ENCODE measurements around the gene GRAMD1B. TPM values are rescaled to one million over a fixed set of nuclear protein-coding genes. Genes with fewer than 3 reads are reported as not detected.

The GRAMD1B gene
- total RNA-seq, 2 donors from 2014 or later, result 28.8 to 39.6 TPM

DNA sequence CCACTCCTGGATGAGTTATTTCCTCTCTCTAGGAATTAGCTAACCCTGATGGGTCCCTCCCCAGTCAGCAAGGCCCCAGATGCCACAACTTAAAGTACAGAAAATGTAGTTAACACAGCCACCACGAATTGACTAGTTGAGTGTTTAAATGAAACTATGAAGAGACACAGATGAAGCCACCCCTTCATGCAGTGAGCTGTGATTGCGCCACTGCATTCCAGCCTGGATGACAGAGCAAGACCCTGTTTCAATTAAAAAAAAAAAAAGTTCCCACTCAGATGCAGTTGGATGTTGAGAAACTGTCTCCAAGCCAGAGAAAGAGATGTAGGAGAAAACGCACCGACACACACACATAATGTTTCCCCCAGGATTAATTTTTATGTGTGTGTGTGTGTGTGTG lies 171.1 kb downstream of the GRAMD1B start:
- H3K4me1 ChIP-seq (ENCODE audit: control insufficient read depth, insufficient read depth, low read length), result no peaks in the 10 kb centered on the region
- Mint-ChIP-seq H3K36me3 (ENCODE audit: low read depth) (peaks cover 37% of the 10 kb centered on the region), H3K9me3 (no peaks in the 10 kb centered on the region), H3K27me3 (ENCODE audit: insufficient read depth) (no peaks in the 10 kb centered on the region), H3K27ac (no peak overlapping the region), H3K4me1 (no peaks in the 10 kb centered on the region), H3K4me3 (no peak overlapping the region)
- H3K36me3 ChIP-seq (ENCODE audit: control insufficient read depth, insufficient read depth, low read length), result peaks cover 93% of the 10 kb centered on the region
- WGBS, 2 experiments (ENCODE audit: insufficient coverage in 1 of 2, insufficient read length in 1 of 2), result 94% methylated on average over 2 of the region's 4 CpGs
- no peaks in the 10 kb centered on the region for H3K27me3 ChIP-seq (ENCODE audit: control insufficient read depth, insufficient read depth, low read length, poor library complexity, severe bottlenecking)
- H3K9me3 ChIP-seq (ENCODE audit: control insufficient read depth, low read length), result no peaks in the 10 kb centered on the region
- no peak overlapping the region for H3K27ac ChIP-seq (ENCODE audit: low read depth, low read length)
- H3K4me3 ChIP-seq (ENCODE audit: low read length), result no peak overlapping the region
- no peak for DNase-seq
- H3K9ac ChIP-seq (ENCODE audit: extremely low read depth, low read length, poor library complexity, severe bottlenecking), result no peak overlapping the region
- TF ChIP-seq, protein P1, sequence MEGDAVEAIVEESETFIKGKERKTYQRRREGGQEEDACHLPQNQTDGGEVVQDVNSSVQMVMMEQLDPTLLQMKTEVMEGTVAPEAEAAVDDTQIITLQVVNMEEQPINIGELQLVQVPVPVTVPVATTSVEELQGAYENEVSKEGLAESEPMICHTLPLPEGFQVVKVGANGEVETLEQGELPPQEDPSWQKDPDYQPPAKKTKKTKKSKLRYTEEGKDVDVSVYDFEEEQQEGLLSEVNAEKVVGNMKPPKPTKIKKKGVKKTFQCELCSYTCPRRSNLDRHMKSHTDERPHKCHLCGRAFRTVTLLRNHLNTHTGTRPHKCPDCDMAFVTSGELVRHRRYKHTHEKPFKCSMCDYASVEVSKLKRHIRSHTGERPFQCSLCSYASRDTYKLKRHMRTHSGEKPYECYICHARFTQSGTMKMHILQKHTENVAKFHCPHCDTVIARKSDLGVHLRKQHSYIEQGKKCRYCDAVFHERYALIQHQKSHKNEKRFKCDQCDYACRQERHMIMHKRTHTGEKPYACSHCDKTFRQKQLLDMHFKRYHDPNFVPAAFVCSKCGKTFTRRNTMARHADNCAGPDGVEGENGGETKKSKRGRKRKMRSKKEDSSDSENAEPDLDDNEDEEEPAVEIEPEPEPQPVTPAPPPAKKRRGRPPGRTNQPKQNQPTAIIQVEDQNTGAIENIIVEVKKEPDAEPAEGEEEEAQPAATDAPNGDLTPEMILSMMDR (conservative IDR thresholded peaks at IDR 0.05), result no peak

DNA sequence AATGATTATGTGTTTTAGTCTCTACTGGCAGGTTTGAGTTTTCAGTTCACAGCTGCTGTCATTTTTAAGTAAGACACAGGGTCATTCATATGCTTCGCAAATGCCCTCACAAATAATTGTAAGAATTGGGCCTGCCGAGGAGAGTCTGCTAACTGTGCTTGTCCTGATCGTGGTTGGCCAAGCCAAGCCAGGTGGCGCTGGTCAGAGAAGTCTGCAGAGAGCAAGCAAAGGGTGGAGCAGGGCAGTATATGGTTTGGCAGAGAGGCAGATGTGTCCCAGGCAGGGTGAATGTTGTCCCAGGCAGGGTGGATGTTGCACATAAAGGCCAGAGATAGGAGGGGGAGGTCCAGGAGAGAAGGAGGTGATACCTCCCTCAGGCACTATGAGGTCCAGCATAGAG lies 171.7 kb downstream of the GRAMD1B start:
- H3K4me1 Mint-ChIP-seq, result peaks cover 2% of the 10 kb centered on the region
- DNase-seq, result no peak
- no peak overlapping the region for H3K4me3 Mint-ChIP-seq
- TF ChIP-seq, protein P1 (conservative IDR thresholded peaks at IDR 0.05), result peak; percentile 31
- WGBS, 2 experiments (ENCODE audit: insufficient coverage in 1 of 2, insufficient read length in 1 of 2), result 90 to 100% methylated on average over 2 to 4 of the region's 4 CpGs
- Histone ChIP-seq H3K27me3 (ENCODE audit: control insufficient read depth, insufficient read depth, low read length, poor library complexity, severe bottlenecking) (no peaks in the 10 kb centered on the region), H3K9ac (ENCODE audit: extremely low read depth, low read length, poor library complexity, severe bottlenecking) (no peak overlapping the region), H3K4me3 (ENCODE audit: low read length) (no peak overlapping the region), H3K36me3 (ENCODE audit: control insufficient read depth, insufficient read depth, low read length) (peaks cover 94% of the 10 kb centered on the region), H3K4me1 (ENCODE audit: control insufficient read depth, insufficient read depth, low read length) (no peaks in the 10 kb centered on the region), H3K27ac (ENCODE audit: low read depth, low read length) (no peak overlapping the region), H3K9me3 (ENCODE audit: control insufficient read depth, low read length) (no peaks in the 10 kb centered on the region)
- H3K27me3 Mint-ChIP-seq (ENCODE audit: insufficient read depth), result no peaks in the 10 kb centered on the region
- no peaks in the 10 kb centered on the region for H3K9me3 Mint-ChIP-seq
- H3K36me3 Mint-ChIP-seq (ENCODE audit: low read depth), result peaks cover 39% of the 10 kb centered on the region
- no peak overlapping the region for H3K27ac Mint-ChIP-seq

DNA sequence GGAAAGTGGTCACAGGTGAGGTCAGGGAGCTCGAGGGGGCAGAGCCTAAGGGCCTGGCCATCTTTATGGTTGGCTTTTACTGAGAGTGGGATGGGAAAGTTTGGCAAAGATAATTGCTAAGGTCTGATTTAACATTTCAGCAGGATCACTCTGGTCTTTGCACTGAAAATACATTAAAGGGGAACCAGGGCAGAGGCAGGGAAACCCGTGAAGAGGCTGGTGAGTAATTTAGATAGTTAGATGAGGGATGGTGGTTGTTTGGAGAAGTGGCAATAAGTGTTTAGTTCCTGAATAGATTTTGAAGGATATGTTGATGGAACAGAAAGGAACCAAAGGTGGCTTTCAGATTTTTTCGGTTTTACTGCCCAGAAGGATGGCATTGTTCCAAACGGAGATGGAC lies 173.6 kb downstream of the GRAMD1B start:
- Mint-ChIP-seq H3K27me3 (ENCODE audit: insufficient read depth) (no peaks in the 10 kb centered on the region), H3K9me3 (no peaks in the 10 kb centered on the region), H3K36me3 (ENCODE audit: low read depth) (peaks cover 41% of the 10 kb centered on the region), H3K4me3 (no peak overlapping the region), H3K4me1 (peaks cover 3% of the 10 kb centered on the region), H3K27ac (no peak overlapping the region)
- DNase-seq, result no peak
- no peak overlapping the region for H3K4me3 ChIP-seq (ENCODE audit: low read length)
- 94 to 96% methylated on average over 4 of the region's 4 CpGs for WGBS, 2 experiments (ENCODE audit: insufficient coverage in 1 of 2, insufficient read length in 1 of 2)
- no peaks in the 10 kb centered on the region for H3K27me3 ChIP-seq (ENCODE audit: control insufficient read depth, insufficient read depth, low read length, poor library complexity, severe bottlenecking)
- H3K9ac ChIP-seq (ENCODE audit: extremely low read depth, low read length, poor library complexity, severe bottlenecking), result no peak overlapping the region
- H3K4me1 ChIP-seq (ENCODE audit: control insufficient read depth, insufficient read depth, low read length), result no peaks in the 10 kb centered on the region
- TF ChIP-seq, protein P1 (conservative IDR thresholded peaks at IDR 0.05), result no peak
- peaks cover 95% of the 10 kb centered on the region for H3K36me3 ChIP-seq (ENCODE audit: control insufficient read depth, insufficient read depth, low read length)
- H3K27ac ChIP-seq (ENCODE audit: low read depth, low read length), result no peak overlapping the region
- no peaks in the 10 kb centered on the region for H3K9me3 ChIP-seq (ENCODE audit: control insufficient read depth, low read length)
